ENCODE measurements around the gene METTL1.

DNA sequence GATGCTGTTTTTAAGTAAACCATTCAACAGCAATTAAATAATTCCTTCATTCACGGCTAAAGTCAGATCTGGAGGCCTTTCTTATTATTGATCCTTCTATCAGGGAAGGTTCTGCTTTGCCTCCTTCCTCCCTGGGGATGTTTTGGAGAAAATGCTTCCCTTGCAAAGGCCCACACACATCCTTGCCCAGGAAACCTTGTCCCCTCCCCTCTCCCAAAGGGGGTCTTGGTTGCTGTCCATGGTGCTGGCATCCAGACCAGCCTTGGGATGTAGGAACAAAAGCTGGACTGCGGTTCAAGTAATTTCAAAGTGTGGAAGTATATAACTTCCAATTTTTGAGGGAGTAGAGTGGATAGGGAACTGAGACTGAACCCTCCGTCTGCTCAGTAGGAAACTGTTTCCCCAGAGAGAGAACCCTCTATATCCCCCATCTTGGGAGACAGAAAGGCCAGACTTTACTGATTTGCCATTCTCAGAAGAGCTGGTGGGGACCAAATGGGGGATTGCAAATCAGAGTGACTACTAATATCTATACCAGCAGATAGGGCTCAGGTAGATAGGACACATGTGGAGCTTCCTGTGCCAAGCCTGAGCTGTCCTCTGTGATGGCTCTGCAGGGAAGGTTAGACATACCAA lies 11.4 kb downstream of the METTL1 start:
- TF ChIP-seq, protein P1, sequence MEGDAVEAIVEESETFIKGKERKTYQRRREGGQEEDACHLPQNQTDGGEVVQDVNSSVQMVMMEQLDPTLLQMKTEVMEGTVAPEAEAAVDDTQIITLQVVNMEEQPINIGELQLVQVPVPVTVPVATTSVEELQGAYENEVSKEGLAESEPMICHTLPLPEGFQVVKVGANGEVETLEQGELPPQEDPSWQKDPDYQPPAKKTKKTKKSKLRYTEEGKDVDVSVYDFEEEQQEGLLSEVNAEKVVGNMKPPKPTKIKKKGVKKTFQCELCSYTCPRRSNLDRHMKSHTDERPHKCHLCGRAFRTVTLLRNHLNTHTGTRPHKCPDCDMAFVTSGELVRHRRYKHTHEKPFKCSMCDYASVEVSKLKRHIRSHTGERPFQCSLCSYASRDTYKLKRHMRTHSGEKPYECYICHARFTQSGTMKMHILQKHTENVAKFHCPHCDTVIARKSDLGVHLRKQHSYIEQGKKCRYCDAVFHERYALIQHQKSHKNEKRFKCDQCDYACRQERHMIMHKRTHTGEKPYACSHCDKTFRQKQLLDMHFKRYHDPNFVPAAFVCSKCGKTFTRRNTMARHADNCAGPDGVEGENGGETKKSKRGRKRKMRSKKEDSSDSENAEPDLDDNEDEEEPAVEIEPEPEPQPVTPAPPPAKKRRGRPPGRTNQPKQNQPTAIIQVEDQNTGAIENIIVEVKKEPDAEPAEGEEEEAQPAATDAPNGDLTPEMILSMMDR (IDR thresholded peaks at IDR 0.05): no peak
- TF ChIP-seq EZH2 (IDR thresholded peaks at IDR 0.05; ENCODE audit: borderline replicate concordance, insufficient read depth, low read depth, low read length, poor library complexity, severe bottlenecking): no peak
